Measurements from ENCODE around the gene TLK1.
A peak's percentile ranks its signal among the peaks of the same experiment; 100 is the strongest.

Gene TLK1

GRCh38 chr2:170991398-170992182 lies 169.1 kb downstream of the TLK1 start:
- DNase-seq, result no peak

- DNase-seq, result no peak
These were observed 174.0 kb downstream of the TLK1 start for GRCh38 chr2:170986566-170987258.

- no peak for DNase-seq
These were observed 175.3 kb downstream of the TLK1 start for GRCh38 chr2:170985407-170985806.

- no peak for DNase-seq
These were observed 176.6 kb downstream of the TLK1 start for GRCh38 chr2:170984079-170984478.

GRCh38 chr2:170975943-170976270 lies 184.8 kb downstream of the TLK1 start:
- no peak for DNase-seq

GRCh38 chr2:170975127-170975942 lies 185.4 kb downstream of the TLK1 start:
- peak; percentile 7 for DNase-seq

- no peak for DNase-seq
These were observed 186.2 kb downstream of the TLK1 start for GRCh38 chr2:170974304-170974993.

GRCh38 chr2:170973492-170974303 lies 187.0 kb downstream of the TLK1 start:
- DNase-seq, result peak; percentile 83

- no peak for DNase-seq
These were observed 187.5 kb downstream of the TLK1 start for GRCh38 chr2:170973225-170973491.

- peak; percentile 19 for DNase-seq
These were observed 188.1 kb downstream of the TLK1 start for GRCh38 chr2:170972296-170973224.

- DNase-seq, result no peak
These were observed 189.6 kb downstream of the TLK1 start for GRCh38 chr2:170971071-170971470.

GRCh38 chr2:170969872-170970496 lies 190.7 kb downstream of the TLK1 start:
- DNase-seq, result no peak

GRCh38 chr2:170969030-170969429 lies 191.7 kb downstream of the TLK1 start:
- DNase-seq, result no peak

GRCh38 chr2:170968205-170969003 lies 192.3 kb downstream of the TLK1 start:
- DNase-seq, result no peak

- DNase-seq, result no peak
These were observed 193.1 kb downstream of the TLK1 start for GRCh38 chr2:170967553-170967952.

GRCh38 chr2:170966648-170967396 lies 193.9 kb downstream of the TLK1 start:
- no peak for DNase-seq

- no peak for DNase-seq
These were observed 195.1 kb downstream of the TLK1 start for GRCh38 chr2:170965446-170966225.

GRCh38 chr2:170963386-170963785 lies 197.3 kb downstream of the TLK1 start:
- no peak for DNase-seq
